K562 (cell line): ENCODE results near the gene ADAMTSL2. TPM values are rescaled to one million over a fixed set of nuclear protein-coding genes. Genes with fewer than 3 reads are reported as not detected.

Experiments
- CBFA2T3 ChIP-seq: fragments of 450-650 bp; IDR thresholded peaks from 2 replicates; pipeline ENCODE4 v1.6.1; 2017
- EP300 ChIP-seq: IDR thresholded peaks from 2 replicates; pipeline ENCODE4 v1.6.1; 2012; ENCODE audit warnings: low read length, improper control_type of control experiment
- FOXJ2 ChIP-seq: fragments of 200-800 bp; sonication (Bioruptor generic); IDR thresholded peaks from 2 replicates; pipeline ENCODE4 v1.6.1; 2016; ENCODE audit warnings: missing genetic modification characterization, missing compliant biosample characterization
- FOXJ3 ChIP-seq: sonication (generic); formaldehyde crosslinking; IDR thresholded peaks from 2 replicates; pipeline ENCODE4 v1.4.0; 2020; ENCODE audit warnings: mild to moderate bottlenecking, missing genetic modification reagents
- FOXK2 ChIP-seq, 2 experiments: fragments of 450-650 bp; IDR thresholded peaks in 1 of 2; conservative IDR thresholded peaks in 1 of 2; 2 replicates each; pipeline ENCODE4 v1.6.1; 2016; ENCODE audit warnings: low read depth in 2 of 2, mild to moderate bottlenecking in 1 of 2
- L3MBTL2 ChIP-seq: fragments of 450-650 bp; IDR thresholded peaks from 2 replicates; pipeline ENCODE4 v1.6.1; 2016; ENCODE audit warnings: mild to moderate bottlenecking, moderate library complexity
- LEF1 ChIP-seq: fragments of 450-650 bp; IDR thresholded peaks from 2 replicates; pipeline ENCODE4 v1.6.1; 2016; ENCODE audit warnings: mild to moderate bottlenecking
- MAFK ChIP-seq: IDR thresholded peaks from 2 replicates; pipeline ENCODE4 v1.6.1; 2011; ENCODE audit warnings: low read length, improper control_type of control experiment
- MAZ ChIP-seq, 2 experiments: fragments of 450-650 bp in 1 of 2; sonication (generic) in 1 of 2; formaldehyde crosslinking; IDR thresholded peaks in 1 of 2; conservative IDR thresholded peaks in 1 of 2; 2 replicates each; pipeline versions ENCODE4 v1.4.0 to v1.5.0; 2020; ENCODE audit warnings: mild to moderate bottlenecking in 1 of 2, missing genetic modification reagents in 1 of 2
- TCF7 ChIP-seq: sonication (generic); IDR thresholded peaks from 2 replicates; pipeline ENCODE4 v1.6.1; 2016; ENCODE audit warnings: antibody characterized with exemption, borderline replicate concordance
- polyA plus RNA-seq, 8 experiments: library from polyadenylated mRNA; depleted of rRNA in 4 of 8; stranded (reverse) in 5 of 8; unstranded in 3 of 8; fragments of >200 nt; fragmentation: Nextera tagmentation in 2 of 8; fragmentation: Illumina TruSeq in 1 of 8; extraction: Ambion mirVana in 2 of 8; extraction: Trizol in 1 of 8; gene quantifications; 2 replicates each; pipeline versions ENCODE4 v1.2.1 to v1.2.3, GENCODE V29; 2011 to 2014; ENCODE audit warnings: inconsistent platforms in 1 of 8, missing spikeins in 1 of 8
- total RNA-seq, 7 experiments: library from RNA; depleted of rRNA in 6 of 7; stranded (reverse); fragments of >200 nt in 6 of 7; fragmentation: Illumina TruSeq in 2 of 7; extraction: Trizol in 2 of 7; gene quantifications; 2 replicates each; pipeline versions ENCODE4 v1.2.1 to v1.2.3, GENCODE V29; 2011 to 2021; ENCODE audit warnings: low replicate concordance in 1 of 7
- TF ChIP-seq, protein P1 (sequence below): fragments of 150-350 bp; IDR thresholded peaks from 2 replicates; pipeline ENCODE4 v1.6.1; 2014; ENCODE audit warnings: low read depth, mild to moderate bottlenecking, low read length, borderline replicate concordance
- TF ChIP-seq, protein P2 (sequence below): fragments of 450-650 bp; IDR thresholded peaks from one replicate; pipeline ENCODE4 v1.6.1; 2018; ENCODE audit warnings: mild to moderate bottlenecking, moderate library complexity; ENCODE audit not compliant: partially characterized antibody
- TF ChIP-seq, protein P3 (sequence below), 2 experiments: IDR thresholded peaks; 2 replicates each; pipeline ENCODE4 v1.6.1; 2011; ENCODE audit warnings: borderline replicate concordance in 1 of 2, control low read depth in 1 of 2, low read depth in 1 of 2, low read length in 1 of 2, mild to moderate bottlenecking in 1 of 2, mixed read lengths in 1 of 2, moderate library complexity in 1 of 2; ENCODE audit not compliant: insufficient read depth in 1 of 2, insufficient read length in 1 of 2, poor library complexity in 1 of 2, severe bottlenecking in 1 of 2; ENCODE audit errors: extremely low read depth in 1 of 2
- TF ChIP-seq, protein P4 (sequence below): fragments of 200-800 bp; sonication (Bioruptor generic); IDR thresholded peaks from 2 replicates; pipeline ENCODE4 v1.6.1; 2016; ENCODE audit warnings: missing genetic modification characterization, missing compliant biosample characterization

Gene ADAMTSL2
- total and polyA plus RNA-seq, 9 of the 15 experiments (the other 6 are each of a cell fraction or from before 2014, with no cell fraction given), result 0.04 TPM; not detected in 8

DNA sequence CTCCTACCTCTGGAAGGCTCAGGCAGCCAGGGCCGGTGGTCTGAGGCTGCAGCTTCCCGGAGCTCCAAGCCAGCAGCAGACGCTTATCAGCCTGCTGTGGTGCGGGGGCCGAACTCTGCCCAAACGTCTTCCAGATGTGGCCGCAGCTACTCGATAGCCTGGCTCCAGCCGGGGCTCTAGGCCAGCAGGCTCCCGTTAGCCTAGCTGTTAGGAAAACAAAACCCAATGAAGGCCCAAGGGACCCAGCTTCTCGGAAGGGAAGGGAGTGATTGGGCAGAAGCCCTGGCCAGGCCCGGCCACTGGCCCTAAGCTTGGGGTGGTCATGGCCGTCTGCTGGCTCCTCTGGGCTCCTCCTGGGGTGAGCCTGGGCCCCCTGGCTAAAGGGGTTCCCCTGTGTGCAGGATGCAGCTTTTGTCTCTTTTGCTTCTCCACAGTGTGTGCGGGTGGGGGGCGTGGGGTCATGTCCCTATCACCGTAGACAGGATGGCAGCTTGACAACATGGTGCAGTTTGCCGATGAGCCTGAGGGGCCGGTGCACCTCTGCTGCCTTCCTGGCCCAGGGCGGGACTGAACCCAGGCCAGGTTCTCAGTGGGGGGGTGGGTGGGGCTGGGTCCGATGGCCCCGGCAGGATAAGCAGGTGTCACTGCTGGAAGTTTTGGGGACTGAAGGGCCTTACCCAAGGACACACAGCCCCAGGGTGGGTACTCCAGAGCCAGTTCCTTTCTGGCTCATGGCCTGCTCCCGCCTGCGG, 28.4 kb upstream of the ADAMTSL2 start (continued):
- TF ChIP-seq, protein P1, sequence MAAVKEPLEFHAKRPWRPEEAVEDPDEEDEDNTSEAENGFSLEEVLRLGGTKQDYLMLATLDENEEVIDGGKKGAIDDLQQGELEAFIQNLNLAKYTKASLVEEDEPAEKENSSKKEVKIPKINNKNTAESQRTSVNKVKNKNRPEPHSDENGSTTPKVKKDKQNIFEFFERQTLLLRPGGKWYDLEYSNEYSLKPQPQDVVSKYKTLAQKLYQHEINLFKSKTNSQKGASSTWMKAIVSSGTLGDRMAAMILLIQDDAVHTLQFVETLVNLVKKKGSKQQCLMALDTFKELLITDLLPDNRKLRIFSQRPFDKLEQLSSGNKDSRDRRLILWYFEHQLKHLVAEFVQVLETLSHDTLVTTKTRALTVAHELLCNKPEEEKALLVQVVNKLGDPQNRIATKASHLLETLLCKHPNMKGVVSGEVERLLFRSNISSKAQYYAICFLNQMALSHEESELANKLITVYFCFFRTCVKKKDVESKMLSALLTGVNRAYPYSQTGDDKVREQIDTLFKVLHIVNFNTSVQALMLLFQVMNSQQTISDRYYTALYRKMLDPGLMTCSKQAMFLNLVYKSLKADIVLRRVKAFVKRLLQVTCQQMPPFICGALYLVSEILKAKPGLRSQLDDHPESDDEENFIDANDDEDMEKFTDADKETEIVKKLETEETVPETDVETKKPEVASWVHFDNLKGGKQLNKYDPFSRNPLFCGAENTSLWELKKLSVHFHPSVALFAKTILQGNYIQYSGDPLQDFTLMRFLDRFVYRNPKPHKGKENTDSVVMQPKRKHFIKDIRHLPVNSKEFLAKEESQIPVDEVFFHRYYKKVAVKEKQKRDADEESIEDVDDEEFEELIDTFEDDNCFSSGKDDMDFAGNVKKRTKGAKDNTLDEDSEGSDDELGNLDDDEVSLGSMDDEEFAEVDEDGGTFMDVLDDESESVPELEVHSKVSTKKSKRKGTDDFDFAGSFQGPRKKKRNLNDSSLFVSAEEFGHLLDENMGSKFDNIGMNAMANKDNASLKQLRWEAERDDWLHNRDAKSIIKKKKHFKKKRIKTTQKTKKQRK, result no peak
- TF ChIP-seq, protein P2, sequence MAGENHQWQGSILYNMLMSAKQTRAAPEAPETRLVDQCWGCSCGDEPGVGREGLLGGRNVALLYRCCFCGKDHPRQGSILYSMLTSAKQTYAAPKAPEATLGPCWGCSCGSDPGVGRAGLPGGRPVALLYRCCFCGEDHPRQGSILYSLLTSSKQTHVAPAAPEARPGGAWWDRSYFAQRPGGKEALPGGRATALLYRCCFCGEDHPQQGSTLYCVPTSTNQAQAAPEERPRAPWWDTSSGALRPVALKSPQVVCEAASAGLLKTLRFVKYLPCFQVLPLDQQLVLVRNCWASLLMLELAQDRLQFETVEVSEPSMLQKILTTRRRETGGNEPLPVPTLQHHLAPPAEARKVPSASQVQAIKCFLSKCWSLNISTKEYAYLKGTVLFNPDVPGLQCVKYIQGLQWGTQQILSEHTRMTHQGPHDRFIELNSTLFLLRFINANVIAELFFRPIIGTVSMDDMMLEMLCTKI, result no peak
- TF ChIP-seq CBFA2T3 (peak; percentile 89), MAFK (no peak), FOXJ2 (tag) (no peak), EP300 (peak; percentile 45; the same call in 1 of the 2 replicates), L3MBTL2 (no peak), MAZ (CRISPR knock-in tag; conservative IDR thresholded peaks at IDR 0.05 in 1 of 2, IDR thresholded peaks at IDR 0.05 in 1 of 2) (0 out of 4 replicates have a peak, but pooled peaks have one; percentile 27 to 37), TCF7 (0 out of 2 replicates have a peak, but pooled peaks have one; percentile 47), FOXK2 (conservative IDR thresholded peaks at IDR 0.05 in 1 of 2, IDR thresholded peaks at IDR 0.05 in 1 of 2; ENCODE audit: low read depth in 2 of 2) (no peak), LEF1 (0 out of 2 replicates have a peak, but pooled peaks have one; percentile 21), FOXJ3 (no peak)
- TF ChIP-seq, protein P3, sequence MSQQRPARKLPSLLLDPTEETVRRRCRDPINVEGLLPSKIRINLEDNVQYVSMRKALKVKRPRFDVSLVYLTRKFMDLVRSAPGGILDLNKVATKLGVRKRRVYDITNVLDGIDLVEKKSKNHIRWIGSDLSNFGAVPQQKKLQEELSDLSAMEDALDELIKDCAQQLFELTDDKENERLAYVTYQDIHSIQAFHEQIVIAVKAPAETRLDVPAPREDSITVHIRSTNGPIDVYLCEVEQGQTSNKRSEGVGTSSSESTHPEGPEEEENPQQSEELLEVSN (IDR thresholded peaks at IDR 0.05; ENCODE audit: borderline replicate concordance in 1 of 2, extremely low read depth in 1 of 2, insufficient read depth in 1 of 2, insufficient read length in 1 of 2, low read depth in 1 of 2, low read length in 1 of 2, poor library complexity in 1 of 2, severe bottlenecking in 1 of 2), result peak in 1 of 2 experiments; percentile 59
- TF ChIP-seq, protein P4, sequence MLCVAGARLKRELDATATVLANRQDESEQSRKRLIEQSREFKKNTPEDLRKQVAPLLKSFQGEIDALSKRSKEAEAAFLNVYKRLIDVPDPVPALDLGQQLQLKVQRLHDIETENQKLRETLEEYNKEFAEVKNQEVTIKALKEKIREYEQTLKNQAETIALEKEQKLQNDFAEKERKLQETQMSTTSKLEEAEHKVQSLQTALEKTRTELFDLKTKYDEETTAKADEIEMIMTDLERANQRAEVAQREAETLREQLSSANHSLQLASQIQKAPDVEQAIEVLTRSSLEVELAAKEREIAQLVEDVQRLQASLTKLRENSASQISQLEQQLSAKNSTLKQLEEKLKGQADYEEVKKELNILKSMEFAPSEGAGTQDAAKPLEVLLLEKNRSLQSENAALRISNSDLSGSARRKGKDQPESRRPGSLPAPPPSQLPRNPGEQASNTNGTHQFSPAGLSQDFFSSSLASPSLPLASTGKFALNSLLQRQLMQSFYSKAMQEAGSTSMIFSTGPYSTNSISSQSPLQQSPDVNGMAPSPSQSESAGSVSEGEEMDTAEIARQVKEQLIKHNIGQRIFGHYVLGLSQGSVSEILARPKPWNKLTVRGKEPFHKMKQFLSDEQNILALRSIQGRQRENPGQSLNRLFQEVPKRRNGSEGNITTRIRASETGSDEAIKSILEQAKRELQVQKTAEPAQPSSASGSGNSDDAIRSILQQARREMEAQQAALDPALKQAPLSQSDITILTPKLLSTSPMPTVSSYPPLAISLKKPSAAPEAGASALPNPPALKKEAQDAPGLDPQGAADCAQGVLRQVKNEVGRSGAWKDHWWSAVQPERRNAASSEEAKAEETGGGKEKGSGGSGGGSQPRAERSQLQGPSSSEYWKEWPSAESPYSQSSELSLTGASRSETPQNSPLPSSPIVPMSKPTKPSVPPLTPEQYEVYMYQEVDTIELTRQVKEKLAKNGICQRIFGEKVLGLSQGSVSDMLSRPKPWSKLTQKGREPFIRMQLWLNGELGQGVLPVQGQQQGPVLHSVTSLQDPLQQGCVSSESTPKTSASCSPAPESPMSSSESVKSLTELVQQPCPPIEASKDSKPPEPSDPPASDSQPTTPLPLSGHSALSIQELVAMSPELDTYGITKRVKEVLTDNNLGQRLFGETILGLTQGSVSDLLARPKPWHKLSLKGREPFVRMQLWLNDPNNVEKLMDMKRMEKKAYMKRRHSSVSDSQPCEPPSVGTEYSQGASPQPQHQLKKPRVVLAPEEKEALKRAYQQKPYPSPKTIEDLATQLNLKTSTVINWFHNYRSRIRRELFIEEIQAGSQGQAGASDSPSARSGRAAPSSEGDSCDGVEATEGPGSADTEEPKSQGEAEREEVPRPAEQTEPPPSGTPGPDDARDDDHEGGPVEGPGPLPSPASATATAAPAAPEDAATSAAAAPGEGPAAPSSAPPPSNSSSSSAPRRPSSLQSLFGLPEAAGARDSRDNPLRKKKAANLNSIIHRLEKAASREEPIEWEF (CRISPR knock-in tag), result no peak
